AG08395 (cell line): ENCODE measurements around the gene ZP1.

Experiments used
- DNase-seq: peaks from one replicate; pipeline ENCODE4 v3.0.0; 2012; ENCODE audit warnings: mixed read lengths, low spot score

The ZP1 gene

DNA sequence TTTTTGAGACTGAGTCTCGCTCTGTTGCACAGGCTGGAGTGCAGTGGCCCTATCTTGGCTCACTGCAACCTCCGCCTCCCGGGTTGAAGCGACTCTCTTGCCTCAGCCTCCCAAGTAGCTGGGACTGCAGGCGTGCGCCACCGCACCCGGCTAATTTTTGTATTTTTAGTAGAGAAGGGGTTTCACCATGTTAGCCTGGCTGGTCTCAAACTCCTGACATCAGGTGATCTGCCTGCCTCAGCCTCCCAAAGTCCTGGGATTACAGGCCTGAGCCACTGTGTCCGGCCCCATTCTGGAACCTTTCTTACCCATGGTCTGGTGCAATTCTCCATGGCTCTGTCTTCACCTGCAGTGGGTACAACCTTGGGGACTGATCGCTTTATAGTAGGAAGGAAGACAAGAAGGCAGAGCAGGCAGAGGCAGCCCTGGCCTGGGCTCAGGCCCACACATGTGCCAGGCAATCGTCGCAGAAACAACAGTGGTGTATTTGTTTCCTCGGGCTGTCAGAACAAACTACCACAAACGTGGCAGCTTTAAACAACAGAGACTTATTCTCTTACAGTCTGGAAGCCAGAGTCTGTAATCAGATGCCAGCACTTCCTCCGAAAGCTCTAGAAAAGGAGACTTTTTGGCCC lies 7.6 kb upstream of the ZP1 start:
- no peak for DNase-seq

DNA sequence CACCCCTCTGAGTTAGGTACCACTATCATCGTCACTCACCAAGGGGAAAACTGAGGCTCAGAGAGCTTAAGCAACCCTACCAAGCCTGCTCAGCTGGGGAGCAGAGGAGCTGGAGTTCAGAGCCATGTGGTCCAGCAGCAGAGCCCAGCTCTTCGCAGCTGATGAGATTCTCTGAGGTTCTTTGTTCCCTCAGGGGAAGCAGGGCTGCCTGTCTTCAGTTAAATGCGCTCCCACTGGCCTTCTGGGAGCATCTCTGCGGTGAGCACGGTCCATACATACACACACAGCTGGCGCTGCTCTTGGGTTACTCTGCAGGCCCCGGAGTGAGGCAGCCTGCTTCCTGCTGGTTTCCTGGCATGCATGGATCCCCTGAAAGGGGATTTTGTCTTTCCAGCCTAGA lies 6.4 kb upstream of the ZP1 start:
- no peak for DNase-seq

DNA sequence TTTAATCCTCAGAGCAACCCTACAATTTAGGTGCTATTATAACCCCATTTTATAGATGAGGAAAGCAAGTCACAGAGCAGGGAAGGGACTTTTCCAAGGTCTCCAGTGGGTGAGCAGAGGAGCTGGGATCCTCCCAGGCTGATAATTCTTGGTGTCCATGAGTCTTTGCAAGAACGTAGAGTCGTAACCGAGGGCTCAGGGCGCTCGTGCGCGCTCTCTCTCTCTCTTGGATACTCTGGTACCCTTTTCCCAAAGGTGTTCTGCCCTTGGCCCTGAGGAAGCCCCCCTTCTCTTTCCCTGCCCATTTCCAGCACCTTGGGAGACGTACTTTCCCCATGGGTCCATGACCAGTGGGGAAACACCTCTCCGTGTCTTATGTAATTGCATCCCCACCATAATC lies 5.2 kb upstream of the ZP1 start:
- no peak for DNase-seq

DNA sequence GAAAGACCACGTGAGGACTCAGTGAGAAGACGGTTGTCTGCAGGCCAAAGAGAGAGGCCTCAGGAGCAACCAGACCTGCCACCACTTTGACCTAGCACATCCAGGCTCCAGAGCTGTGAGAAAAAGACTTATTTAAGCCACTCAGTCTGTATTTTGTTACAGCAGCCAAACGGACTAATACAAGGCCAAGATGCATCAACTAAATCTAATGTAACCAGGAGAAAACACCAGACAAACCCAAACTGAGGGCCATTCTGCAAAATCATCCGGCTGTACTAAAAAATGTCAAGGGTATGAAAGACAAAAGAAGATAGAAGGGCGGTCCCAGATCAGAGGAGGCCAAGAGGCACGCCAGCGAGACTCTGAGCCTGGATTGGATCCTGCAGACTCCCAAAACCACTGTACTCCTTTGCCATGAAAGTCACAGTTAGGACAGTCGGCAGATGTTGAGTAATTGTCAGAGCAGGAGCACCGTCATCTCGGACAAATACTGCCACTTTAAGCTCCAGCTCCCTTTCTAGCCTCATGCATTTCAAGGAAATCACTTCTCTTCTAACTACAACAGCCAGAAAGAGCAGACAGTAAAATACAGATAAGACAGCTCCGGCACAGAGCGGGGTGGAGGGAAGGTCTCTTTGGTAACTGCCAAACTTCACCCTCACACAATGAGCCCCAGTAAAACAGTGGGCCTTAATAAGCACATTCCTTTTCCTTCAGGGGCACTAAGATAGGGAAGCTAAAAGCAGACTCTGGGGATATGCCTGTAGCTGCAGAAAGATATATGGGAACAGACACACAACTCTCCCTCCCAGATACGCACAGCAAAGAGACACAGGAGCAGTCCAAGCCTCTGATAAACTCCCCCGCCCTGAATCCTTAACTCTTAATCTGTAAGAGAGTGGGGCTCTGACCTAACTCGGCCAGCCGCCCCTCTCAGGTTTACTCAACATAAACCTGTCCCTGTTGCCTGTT lies 3.5 kb upstream of the ZP1 start:
- no peak for DNase-seq

DNA sequence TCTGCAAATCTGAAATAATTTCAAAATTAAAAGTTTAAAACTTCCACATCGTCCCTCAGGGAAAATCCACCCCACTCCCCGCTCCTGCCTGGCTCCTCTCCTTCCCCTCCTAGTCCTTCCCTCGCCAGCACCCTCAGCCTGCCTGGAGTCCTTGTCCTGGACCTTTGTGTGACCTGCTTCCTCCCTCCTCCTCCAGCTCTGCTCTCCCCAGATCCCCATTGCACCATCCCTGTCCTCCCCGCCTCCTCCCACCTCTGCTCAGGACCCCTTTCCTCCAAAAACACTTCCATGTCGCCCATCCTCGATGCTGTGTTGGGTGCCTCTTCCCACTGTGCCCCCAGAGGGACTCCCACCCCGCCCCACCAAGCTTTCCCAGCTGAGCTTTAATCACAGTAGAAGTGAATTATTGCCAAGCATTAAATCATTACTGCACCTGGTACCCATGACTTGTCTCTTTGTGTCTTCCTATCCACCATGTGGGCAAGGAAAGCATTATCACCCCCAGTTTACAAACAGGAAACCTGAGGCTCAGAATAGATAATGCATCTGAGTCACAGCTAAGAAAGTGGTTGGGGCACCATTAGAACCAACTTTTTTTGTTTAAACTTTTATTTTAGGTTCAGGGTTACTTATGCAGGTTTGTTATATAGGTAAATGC lies 2.4 kb upstream of the ZP1 start:
- DNase-seq = no peak

DNA sequence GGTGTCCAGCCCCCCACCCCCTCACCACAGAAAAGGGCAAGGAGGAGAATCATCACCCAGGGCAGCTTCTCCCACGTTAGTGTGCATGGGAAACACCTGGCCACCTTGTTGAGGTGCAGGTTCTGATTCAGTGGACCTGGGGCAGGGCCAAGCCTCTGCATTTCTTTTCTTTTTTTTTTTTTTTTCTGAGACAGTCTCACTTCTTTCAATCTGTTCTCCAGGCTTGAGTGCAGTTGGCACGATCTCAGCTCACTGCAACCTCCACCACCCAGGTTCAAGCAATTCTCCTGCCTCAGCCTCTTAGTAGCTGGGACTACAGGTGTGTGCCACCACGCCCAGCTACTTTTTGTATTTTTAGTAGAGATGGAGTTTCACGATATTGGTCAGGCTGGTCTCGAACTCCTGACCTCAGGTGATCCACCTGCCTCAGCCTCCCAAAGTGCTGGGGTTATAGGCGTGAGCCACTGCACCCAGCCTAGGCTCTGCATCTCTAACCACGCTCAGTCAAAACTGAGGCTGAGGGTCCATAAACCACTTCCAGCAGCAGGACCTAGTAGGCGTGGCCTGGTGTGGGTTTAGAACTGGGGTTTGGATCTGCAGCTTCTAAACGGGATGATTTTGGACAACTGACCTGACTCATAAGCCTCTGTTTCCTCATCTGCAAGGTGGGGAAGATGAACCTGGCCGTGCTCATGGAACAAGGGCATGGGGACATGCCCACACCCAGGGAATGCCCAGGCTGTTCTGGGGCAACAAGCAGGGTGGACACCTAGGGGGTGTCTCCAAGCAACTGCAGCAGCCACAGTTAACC lies 734 bp downstream of the ZP1 start:
- DNase-seq = no peak

DNA sequence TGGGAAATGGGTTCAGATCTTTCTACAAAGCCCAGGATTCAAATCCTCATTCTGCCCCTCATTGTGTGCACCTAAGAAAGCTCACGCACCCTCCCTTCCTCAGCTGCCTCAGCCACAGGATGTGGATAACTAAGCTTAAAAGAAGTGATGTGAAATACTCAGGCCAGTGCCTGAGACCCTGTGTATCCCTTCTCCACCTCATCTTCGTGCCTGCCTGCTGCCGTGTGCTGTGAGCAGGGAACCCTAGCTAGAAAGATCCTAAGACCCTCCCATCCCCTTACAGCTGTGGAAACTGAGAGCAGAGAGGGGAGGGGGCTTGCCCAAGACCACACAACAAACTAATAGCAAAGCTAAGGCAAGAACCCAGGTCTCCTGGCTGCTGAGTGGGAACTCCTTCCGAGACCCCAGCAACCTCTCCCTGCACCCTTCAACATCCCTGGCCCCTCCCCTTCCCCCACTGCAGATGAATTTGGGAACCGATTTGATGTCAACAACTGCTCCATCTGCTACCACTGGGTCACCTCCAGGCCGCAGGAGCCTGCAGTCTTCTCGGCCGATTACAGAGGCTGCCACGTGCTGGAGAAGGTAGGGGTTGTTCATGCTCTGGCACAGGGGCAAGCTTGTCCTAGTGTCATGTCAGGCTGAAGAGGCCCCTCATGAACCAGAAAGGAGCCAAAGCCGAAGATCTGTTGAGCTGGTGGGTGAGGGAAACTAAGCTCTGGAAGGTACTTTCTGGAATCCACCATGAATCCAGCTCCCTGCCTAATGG lies 1.5 kb downstream of the ZP1 start:
- DNase-seq = no peak

DNA sequence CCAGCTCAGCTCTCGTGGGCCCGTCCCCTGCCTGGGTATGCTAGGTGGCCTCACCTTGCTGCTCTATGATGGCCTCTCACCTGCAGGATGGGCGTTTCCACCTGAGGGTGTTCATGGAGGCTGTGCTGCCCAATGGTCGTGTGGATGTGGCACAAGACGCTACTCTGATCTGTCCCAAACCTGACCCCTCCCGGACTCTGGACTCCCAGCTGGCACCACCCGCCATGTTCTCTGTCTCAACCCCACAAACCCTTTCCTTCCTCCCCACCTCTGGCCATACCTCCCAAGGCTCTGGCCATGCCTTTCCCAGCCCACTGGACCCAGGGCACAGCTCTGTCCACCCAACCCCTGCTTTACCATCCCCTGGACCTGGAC lies 2.1 kb downstream of the ZP1 start:
- DNase-seq = no peak

DNA sequence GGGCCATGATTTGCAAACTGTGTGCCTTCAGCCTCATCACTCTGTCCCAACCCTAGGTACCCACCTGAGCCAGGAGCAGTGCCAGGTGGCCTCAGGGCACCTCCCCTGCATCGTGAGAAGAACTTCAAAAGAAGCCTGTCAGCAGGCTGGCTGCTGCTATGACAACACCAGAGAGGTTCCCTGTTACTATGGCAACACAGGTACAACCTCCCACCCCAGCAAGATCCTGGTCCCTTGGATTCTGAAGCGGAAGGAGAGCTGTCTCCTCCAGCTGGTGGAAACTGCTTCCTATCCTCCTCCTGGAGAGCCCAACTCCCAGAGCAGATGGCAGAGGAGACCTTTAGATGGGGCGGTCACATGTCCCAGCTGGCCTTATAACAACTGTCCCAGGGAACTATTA lies 2.9 kb downstream of the ZP1 start:
- DNase-seq = no peak

DNA sequence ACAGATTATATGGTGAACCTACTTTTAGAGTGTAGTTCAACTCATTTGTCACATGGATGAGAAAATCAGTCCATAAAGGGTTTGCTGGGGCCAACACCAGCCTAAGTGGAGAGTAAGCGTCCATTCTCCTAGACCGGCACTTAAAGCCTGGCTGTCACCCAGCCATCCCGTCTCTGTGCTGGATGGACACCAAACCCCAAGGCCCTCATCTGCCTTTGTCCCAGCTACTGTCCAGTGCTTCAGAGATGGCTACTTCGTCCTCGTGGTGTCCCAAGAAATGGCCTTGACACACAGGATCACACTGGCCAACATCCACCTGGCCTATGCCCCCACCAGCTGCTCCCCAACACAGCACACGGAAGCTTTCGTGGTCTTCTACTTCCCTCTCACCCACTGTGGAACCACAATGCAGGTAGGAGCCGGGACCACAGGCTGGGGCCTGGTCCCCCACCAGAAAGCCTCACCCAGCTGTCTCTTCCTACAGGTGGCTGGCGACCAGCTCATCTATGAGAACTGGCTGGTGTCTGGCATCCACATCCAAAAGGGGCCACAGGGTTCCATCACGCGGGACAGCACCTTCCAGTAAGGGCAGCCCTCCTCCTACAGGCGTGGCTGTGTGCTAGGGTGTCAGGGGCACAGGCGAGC lies 3.5 kb downstream of the ZP1 start:
- no peak for DNase-seq

DNA sequence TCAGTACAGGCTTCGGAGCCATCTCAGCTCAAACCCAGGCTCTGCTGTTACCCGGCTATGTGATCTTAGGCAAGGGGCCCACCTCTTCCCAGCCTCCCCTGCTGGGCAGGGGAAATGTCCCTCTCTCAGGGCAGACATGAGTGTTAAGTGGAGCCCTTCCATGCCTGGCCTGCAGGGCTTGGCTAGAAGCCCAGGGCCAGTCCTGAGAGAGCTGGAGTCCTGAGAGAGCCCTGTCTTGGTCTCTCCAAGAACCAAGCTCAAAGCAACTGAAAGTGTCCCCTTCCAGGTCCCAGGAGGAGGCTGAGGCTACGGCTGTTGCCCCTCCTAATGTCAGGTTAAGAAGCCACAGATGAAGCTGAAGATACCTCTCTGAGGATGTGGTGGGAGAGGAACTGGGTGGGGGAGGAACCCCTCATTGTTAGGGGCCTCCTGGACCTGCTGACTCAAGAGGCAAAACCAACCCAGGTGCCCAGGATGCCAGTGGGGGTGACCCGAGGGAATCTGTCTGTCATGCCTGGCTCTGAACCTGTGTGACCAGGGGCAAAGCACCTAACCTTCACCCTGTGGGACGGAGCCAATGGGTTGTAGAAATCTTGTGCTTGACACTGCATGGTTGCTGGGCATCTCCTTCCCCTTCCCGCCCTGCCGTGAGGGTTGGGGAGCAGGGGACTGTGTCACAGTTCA lies 4.2 kb downstream of the ZP1 start:
- DNase-seq = peak; percentile 50

DNA sequence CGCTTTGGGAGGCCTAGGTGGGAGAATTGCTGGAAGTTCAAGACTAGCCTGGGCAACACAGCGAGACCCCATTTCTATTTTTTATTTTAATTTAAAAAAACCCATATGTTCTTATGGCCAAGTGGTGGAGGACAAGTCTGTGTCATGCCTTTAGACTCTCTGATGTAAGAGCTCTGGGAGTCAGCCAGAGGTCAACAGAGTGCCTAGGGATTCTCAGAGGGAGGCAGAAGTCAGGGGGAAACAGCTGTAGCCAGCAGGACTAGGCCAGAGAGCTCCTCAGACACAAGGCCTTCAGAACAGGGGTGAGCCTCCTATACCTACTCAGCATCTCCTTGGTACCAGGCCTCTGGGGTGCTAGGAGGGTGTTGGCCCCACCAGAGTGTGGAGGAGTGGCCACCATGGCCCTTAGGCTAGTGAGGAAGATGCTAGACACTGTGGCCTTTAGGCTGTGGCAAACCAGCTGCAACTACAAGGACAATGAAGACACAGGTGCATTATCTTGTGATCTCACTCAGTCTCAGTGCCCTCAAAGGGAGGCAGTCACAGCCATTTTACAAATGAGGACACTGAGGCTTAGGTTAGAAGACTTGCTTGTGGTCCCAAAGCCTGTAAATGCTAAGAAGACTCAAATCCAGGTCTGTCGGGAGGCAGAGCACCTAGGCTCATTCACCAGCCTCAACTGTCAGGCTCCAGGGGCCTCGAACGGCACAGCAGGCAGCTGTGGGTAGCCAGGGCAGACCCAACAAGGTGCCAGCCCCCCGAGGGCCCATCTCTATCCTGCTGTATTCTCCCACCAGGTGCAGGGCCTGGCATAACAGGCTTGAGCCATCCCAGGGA lies 5.0 kb downstream of the ZP1 start:
- peak; percentile 67 for DNase-seq

DNA sequence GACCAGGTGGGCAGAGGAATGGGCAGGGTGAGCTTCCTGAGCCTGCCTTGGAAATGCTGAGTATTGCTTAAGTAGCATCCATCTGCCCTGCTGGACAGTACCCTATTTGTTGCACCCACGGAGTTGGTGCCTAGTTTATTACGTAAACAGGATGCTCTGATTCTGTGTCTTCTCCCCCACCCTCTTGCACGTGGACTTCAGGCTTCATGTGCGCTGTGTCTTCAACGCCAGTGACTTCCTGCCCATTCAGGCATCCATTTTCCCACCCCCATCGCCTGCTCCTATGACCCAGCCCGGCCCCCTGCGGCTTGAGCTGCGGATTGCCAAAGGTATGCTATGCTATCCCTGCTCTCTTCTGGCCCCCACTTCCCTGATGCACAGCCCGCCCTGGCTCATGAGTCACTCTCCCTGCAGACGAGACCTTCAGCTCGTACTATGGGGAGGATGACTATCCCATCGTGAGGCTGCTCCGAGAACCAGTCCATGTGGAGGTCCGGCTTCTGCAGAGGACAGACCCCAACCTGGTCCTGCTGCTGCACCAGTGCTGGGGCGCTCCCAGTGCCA lies 5.7 kb downstream of the ZP1 start:
- peak; percentile 52 for DNase-seq

DNA sequence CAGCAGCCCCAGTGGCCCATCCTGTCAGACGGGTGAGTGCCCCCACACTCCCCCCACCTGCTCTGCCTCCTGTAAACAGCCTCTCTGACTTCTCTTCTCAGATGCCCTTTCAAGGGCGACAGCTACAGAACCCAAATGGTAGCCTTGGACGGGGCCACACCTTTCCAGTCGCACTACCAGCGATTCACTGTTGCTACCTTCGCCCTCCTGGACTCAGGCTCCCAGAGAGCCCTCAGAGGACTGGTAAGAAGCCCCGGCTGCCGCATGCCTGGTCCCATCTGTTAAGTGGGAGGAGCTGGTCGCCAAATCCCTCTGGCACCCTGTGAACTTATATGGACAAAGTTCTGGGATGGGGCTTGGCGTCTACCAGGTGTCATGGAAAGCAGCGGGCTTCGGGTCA lies 6.2 kb downstream of the ZP1 start:
- no peak for DNase-seq

DNA sequence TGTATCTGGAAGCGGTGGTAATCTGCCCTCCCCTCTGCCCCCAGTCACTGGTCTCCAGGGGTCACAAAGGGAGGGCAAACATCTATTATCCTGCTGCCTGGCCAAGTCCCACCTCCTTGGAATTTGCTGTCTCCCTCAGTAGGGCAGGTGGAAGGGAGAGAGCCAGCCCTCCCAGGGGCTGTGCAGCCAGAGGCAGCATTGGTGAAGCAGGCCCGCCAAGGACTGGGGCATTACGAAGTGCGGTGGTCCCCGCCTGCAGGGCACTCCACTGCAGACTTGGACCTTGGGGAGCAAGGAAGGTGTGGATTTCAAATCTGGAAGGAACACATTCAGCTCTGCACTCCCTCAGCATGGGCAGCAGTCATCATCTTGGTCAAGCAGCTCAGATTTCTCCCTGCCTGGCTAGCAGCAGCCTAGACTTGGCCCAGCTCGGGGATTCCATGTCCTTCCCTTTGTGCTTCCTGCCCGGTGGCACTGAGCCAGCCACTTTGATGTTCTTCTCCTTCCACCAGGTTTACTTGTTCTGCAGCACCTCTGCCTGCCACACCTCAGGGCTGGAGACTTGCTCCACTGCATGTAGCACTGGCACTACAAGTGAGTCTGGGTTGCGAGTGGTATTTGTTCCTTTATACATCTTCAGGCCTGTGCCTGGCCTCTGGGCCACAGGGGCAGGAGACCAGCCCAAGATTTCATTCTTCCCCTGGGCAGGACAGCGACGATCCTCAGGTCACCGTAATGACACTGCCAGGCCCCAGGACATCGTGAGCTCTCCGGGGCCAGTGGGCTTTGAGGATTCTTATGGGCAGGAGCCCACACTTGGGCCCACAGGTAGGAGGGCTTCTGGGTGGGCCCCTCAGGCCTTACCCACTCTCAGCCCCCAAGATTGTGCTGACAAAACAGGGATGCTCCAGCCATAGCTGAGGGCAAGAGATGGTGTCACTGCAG lies 7.4 kb downstream of the ZP1 start:
- DNase-seq = no peak

DNA sequence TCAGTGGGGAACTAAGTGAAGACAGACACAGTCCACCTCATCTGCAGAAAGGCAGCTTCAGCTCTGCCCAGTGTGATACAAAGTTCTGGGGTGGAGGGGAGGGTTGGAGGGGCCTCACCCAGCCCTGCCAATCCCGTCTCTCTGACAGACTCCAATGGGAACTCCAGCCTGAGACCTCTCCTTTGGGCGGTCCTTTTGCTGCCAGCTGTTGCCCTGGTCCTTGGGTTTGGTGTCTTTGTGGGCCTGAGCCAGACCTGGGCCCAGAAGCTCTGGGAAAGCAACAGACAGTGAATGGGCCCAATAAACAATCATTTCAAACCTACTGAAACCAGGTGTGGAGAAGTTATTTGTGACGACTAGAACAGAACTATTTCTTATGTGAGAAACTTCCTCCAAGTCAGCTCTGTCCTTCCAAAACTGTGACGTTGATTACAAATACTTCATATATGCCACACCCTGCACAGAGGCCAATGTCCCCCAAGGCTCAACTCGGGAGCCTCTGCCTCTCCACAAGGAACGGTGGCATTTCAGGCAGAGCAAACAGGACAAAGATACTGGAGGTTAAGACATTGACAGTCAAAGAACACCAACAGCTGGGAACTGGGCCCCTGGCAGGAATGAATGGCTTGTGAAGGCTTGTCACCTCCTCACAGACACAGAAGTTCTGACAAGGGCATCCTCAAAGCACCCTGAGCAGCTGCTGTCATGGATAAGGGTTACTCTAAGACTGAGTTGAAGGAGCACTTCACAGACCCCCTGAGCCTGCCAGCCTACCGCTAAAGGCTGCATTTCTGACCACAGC lies 8.2 kb downstream of the ZP1 start:
- no peak for DNase-seq

DNA sequence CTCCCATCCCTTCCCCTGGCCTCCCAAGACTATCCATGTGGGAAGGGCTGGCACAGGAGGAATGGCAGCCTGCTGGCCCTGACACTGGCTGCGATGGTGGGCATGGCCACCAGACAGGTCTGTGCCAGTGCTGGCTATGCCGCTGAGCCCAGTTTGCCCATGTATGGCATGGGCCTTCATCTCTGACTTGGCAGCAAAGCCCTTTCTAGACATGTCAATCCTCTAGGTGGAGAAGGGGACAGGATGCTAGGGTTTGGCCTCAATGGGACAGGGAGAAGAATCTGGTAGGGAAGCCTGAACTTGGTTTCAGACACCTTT lies 8.8 kb downstream of the ZP1 start:
- no peak for DNase-seq
